Ovary (tissue), 9 donors: ENCODE data around the gene CSF1R. TPM values are rescaled to one million over a fixed set of nuclear protein-coding genes. Genes with fewer than 3 reads are reported as not detected.
A peak's percentile ranks its signal among the peaks of the same experiment; 100 is the strongest.

Source experiments
- DNase-seq, 5 donors: peaks; one replicate each; pipeline ENCODE4 v3.0.0-alpha.2; 2019 to 2020
- H3K27ac ChIP-seq, 2 donors: fragments of 200-600 bp; one replicate each; pipeline versions ENCODE4 v1.5.1 to v1.8.0; 2019 to 2022
- H3K27me3 ChIP-seq: fragments of 200-600 bp; one replicate; pipeline ENCODE4 v1.8.0; 2022
- H3K36me3 ChIP-seq: fragments of 200-600 bp; sonication (generic); one replicate; pipeline ENCODE4 v1.5.1; 2019
- H3K4me1 ChIP-seq: one replicate; pipeline ENCODE4 v1.8.1; 2013; ENCODE audit warnings: mild to moderate bottlenecking, moderate library complexity; ENCODE audit not compliant: insufficient read depth
- H3K4me3 ChIP-seq: fragments of 200-600 bp; sonication (generic); one replicate; pipeline ENCODE4 v1.5.1; 2017
- H3K9me3 ChIP-seq, 2 donors: fragments of 200-600 bp in 1 of 2; sonication (generic) in 1 of 2; one replicate each; pipeline versions ENCODE4 v1.5.1 to v1.8.1; 2013 to 2019; ENCODE audit warnings: mild to moderate bottlenecking in 1 of 2, moderate library complexity in 1 of 2
- CTCF ChIP-seq, 3 donors: fragments of 450-650 bp in 2 of 3; fragments of 200-600 bp in 1 of 3; IDR thresholded peaks; one replicate each; pipeline versions ENCODE4 v1.5.1 to v1.8.0; 2016 to 2022; ENCODE audit warnings: antibody characterized with exemption in 3 of 3, mild to moderate bottlenecking in 1 of 3
- EP300 ChIP-seq: sonication (generic); formaldehyde crosslinking; IDR thresholded peaks from one replicate; pipeline ENCODE4 v1.6.1; 2017; ENCODE audit warnings: antibody characterized with exemption
- POLR2A ChIP-seq: fragments of 450-650 bp; IDR thresholded peaks from one replicate; pipeline ENCODE4 v1.6.1; 2017; ENCODE audit warnings: antibody characterized with exemption, mild to moderate bottlenecking, moderate library complexity
- WGBS, 3 donors: extraction: QIAGEN DNeasy Blood & Tissue Kit in 1 of 3; methylation state at CpG; one replicate each; pipeline versions ENCODE4 v1.1.5 to v1.1.7; 2013 to 2017; 5-methylcytosine and 5-hydroxymethylcytosine counted together
- intact Hi-C, 4 donors: fragments of 100-400 bp; cut with DNase I; formaldehyde crosslinking; loops; one replicate each; pipeline versions ENCODE4 v1.11.0 to v1.15.1; 2022 to 2023
- polyA plus RNA-seq, 2 donors: library from polyadenylated mRNA; stranded (reverse); fragments of 200-250 nt in 1 of 2; fragments of 350-450 nt in 1 of 2; fragmentation: Illumina TruSeq in 1 of 2; extraction: RNeasy Lipid Tissue Mini Kit (QIAGEN cat#74804) in 1 of 2; gene quantifications; one replicate each; pipeline ENCODE4 v1.2.3, GENCODE V29; 2013 to 2014
- total RNA-seq, 7 donors: library from RNA; depleted of rRNA in 2 of 7; stranded (reverse); fragments of >200 nt in 2 of 7; fragmentation: NEBNext Ultra II Directional in 3 of 7; extraction: Animal tissue kit (Norgen Biotek cat#: 25700) in 3 of 7; gene quantifications; one replicate each; pipeline versions ENCODE4 v1.1.0 to v1.2.4, GENCODE V29; 2016 to 2023
- donor health status: DM: no; HTN: no; CAD: no; lungs with moderate emphysema.
- donor health status: DM: no; HTN: no; CAD: no.
- donor health status: Bipolar disorder and iron deficiency.
- donor health status: DM: yes; HTN: yes; CAD: no.
- donor health status: DM: no; HTN: no; CAD: no.
- donor health status: DM: yes; HTN: yes; CAD: no.

CSF1R gene
- total and polyA plus RNA-seq, 9 donors: 7.6 to 41.9 (median 16.4) TPM

- intact Hi-C loops: no loop called here
These were observed 12.7 kb downstream of the CSF1R start for GRCh38 chr5:150073677-150074076.

GRCh38 chr5:150073086-150073625 lies 13.2 kb downstream of the CSF1R start:
- H3K4me1 ChIP-seq: no peaks in the 10 kb centered on the region
- no peak overlapping the region for H3K4me3 ChIP-seq
- no peaks in the 10 kb centered on the region for H3K36me3 ChIP-seq
- TF ChIP-seq EP300: no peak
- no peak for TF ChIP-seq CTCF (IDR thresholded peaks at IDR 0.05)
- no peak for TF ChIP-seq POLR2A
- no peaks in the 10 kb centered on the region for H3K9me3 ChIP-seq
- no peaks in the 10 kb centered on the region for H3K27me3 ChIP-seq
- no peak overlapping the region for H3K27ac ChIP-seq
- 72 to 79% (median 76%) methylated on average over 5 of the region's 5 CpGs for WGBS, 3 donors
- intact Hi-C loops: no loop called here
- DNase-seq: no peak

More at GRCh38 chr5:150073677-150074076, 12.7 kb downstream of the CSF1R start:
- WGBS, 3 donors: 74 to 83% (median 81%) methylated on average over 3 of the region's 3 CpGs
- no peaks in the 10 kb centered on the region for H3K4me1 ChIP-seq
- no peak for TF ChIP-seq CTCF (IDR thresholded peaks at IDR 0.05)
- no peak for TF ChIP-seq POLR2A
- TF ChIP-seq EP300: no peak
- H3K27ac ChIP-seq: no peak overlapping the region
- no peaks in the 10 kb centered on the region for H3K27me3 ChIP-seq
- DNase-seq: no peak
- H3K4me3 ChIP-seq: no peak overlapping the region
- no peaks in the 10 kb centered on the region for H3K36me3 ChIP-seq
- H3K9me3 ChIP-seq: no peaks in the 10 kb centered on the region

GRCh38 chr5:150070821-150071220 lies 15.5 kb downstream of the CSF1R start:
- no peaks in the 10 kb centered on the region for H3K4me1 ChIP-seq
- H3K27ac ChIP-seq: no peak overlapping the region
- intact Hi-C loops: no loop called here
- 85 to 95% (median 91%) methylated on average over 2 to 3 of the region's 3 CpGs for WGBS, 3 donors
- H3K36me3 ChIP-seq: no peaks in the 10 kb centered on the region
- no peaks in the 10 kb centered on the region for H3K27me3 ChIP-seq
- peak in 1 of 5 donors; percentile 3 for DNase-seq
- TF ChIP-seq EP300 (no peak), POLR2A (no peak), CTCF (IDR thresholded peaks at IDR 0.05) (no peak)
- H3K9me3 ChIP-seq: no peaks in the 10 kb centered on the region
- no peak overlapping the region for H3K4me3 ChIP-seq

GRCh38 chr5:150069672-150070627 lies 16.4 kb downstream of the CSF1R start:
- H3K36me3 ChIP-seq: no peaks in the 10 kb centered on the region
- H3K4me3 ChIP-seq: no peak overlapping the region
- H3K4me1 ChIP-seq: no peaks in the 10 kb centered on the region
- WGBS, 3 donors: 83 to 84% (median 83%) methylated on average over 25 of the region's 25 CpGs
- intact Hi-C loops: no loop called here
- H3K27me3 ChIP-seq: no peaks in the 10 kb centered on the region
- TF ChIP-seq CTCF (IDR thresholded peaks at IDR 0.05): no peak
- TF ChIP-seq EP300: no peak
- TF ChIP-seq POLR2A: no peak
- peak in 2 of 5 donors; percentile 2 to 18 for DNase-seq
- no peaks in the 10 kb centered on the region for H3K9me3 ChIP-seq
- no peak overlapping the region for H3K27ac ChIP-seq
